Keratinocyte (primary cell): Measurements from ENCODE around the gene ERCC1. TPM values are rescaled to one million over a fixed set of nuclear protein-coding genes. Genes with fewer than 3 reads are reported as not detected.

Experiments used
- DNase-seq: peaks from one replicate; pipeline ENCODE4 v3.0.0-alpha.2; 2011; ENCODE audit warnings: low read depth, missing footprints, low spot score
- FAIRE-seq: peaks from 2 replicates; lab custom pipeline; 2011; peaks lifted over from hg19 to GRCh38; lab: Jason Lieb, UNC
- H2AFZ ChIP-seq: 2 replicates; pipeline ENCODE4 v1.6.0; 2012; ENCODE audit warnings: low read length, control low read depth, inconsistent platforms; ENCODE audit not compliant: control insufficient read depth
- H3K27ac ChIP-seq: 2 replicates; pipeline ENCODE4 v1.5.1; 2011; ENCODE audit warnings: low read length; ENCODE audit not compliant: control insufficient read depth, insufficient read depth
- H3K27me3 ChIP-seq: 3 replicates; pipeline ENCODE4 v1.6.0; 2011; ENCODE audit warnings: low read length; ENCODE audit not compliant: control insufficient read depth, insufficient read depth; ENCODE audit errors: extremely low read depth
- H3K36me3 ChIP-seq, 2 experiments: 2 replicates in 1 of 2; 3 replicates in 1 of 2; pipeline ENCODE4 v1.5.1; 2011; ENCODE audit warnings: low read length in 2 of 2, mild to moderate bottlenecking in 1 of 2; ENCODE audit not compliant: control insufficient read depth in 2 of 2, insufficient read depth in 2 of 2; ENCODE audit errors: extremely low read depth in 1 of 2
- H3K4me1 ChIP-seq: 3 replicates; pipeline ENCODE4 v1.5.1; 2011; ENCODE audit warnings: low read length; ENCODE audit not compliant: control insufficient read depth, insufficient read depth; ENCODE audit errors: extremely low read depth
- H3K4me2 ChIP-seq: 3 replicates; pipeline ENCODE4 v1.6.0; 2011; ENCODE audit warnings: low read depth, low read length; ENCODE audit not compliant: control insufficient read depth, insufficient read depth; ENCODE audit errors: extremely low read depth
- H3K4me3 ChIP-seq, 3 experiments: fragments of 200-600 bp in 1 of 3; sonication (generic) in 1 of 3; 2 replicates in 2 of 3; 3 replicates in 1 of 3; pipeline ENCODE4 v1.5.1; 2011 to 2016; ENCODE audit warnings: low read length in 3 of 3, mild to moderate bottlenecking in 3 of 3, control low read depth in 2 of 3, inconsistent platforms in 1 of 3, low read depth in 1 of 3, mixed read lengths in 1 of 3, mixed run types in 1 of 3, moderate library complexity in 1 of 3; ENCODE audit not compliant: control insufficient read depth in 2 of 3, insufficient read depth in 2 of 3; ENCODE audit errors: extremely low read depth in 1 of 3
- H3K79me2 ChIP-seq: 2 replicates; pipeline ENCODE4 v1.6.0; 2012; ENCODE audit warnings: low read length; ENCODE audit not compliant: control insufficient read depth, insufficient read depth
- H3K9ac ChIP-seq: 3 replicates; pipeline ENCODE4 v1.6.0; 2011; ENCODE audit warnings: low read length; ENCODE audit not compliant: control insufficient read depth, insufficient read depth; ENCODE audit errors: extremely low read depth
- H3K9me1 ChIP-seq: 3 replicates; pipeline ENCODE4 v1.6.0; 2011; ENCODE audit warnings: low read length; ENCODE audit not compliant: control insufficient read depth, insufficient read depth; ENCODE audit errors: extremely low read depth
- H3K9me3 ChIP-seq: 2 replicates; pipeline ENCODE4 v1.5.1; 2012; ENCODE audit warnings: low read depth, low read length; ENCODE audit not compliant: control insufficient read depth
- H4K20me1 ChIP-seq: 3 replicates; pipeline ENCODE4 v1.6.0; 2011; ENCODE audit warnings: low read length; ENCODE audit not compliant: control insufficient read depth, insufficient read depth; ENCODE audit errors: extremely low read depth
- CTCF ChIP-seq, 3 experiments: IDR thresholded peaks in 1 of 3; conservative IDR thresholded peaks in 1 of 3; optimal IDR thresholded peaks in 1 of 3; 2 replicates in 2 of 3; 3 replicates in 1 of 3; pipeline versions ENCODE3 to v1.5.1; 2011; ENCODE audit warnings: low read length in 3 of 3, mild to moderate bottlenecking in 3 of 3, moderate library complexity in 2 of 3, control low read depth in 1 of 3, inconsistent platforms in 1 of 3; ENCODE audit not compliant: insufficient read depth in 2 of 3; ENCODE audit errors: extremely low read depth in 1 of 3
- EZH2 ChIP-seq: IDR thresholded peaks from one replicate; pipeline ENCODE4 v1.6.1; 2012; ENCODE audit warnings: inconsistent platforms, mild to moderate bottlenecking, low read length, moderate library complexity
- dilution Hi-C: fragments of 300-500 bp; cut with MboI; formaldehyde crosslinking; loops from one replicate; pipeline ENCODE4 v1.7.0; 2020; ENCODE audit warnings: low sequenced_read_pairs; ENCODE audit not compliant: extremely low pct_ligation_motif_present
- polyA plus RNA-seq, 5 experiments: library from polyadenylated mRNA; depleted of rRNA in 3 of 5; stranded (reverse) in 3 of 5; stranded (forward) in 1 of 5; unstranded in 1 of 5; fragments of >200 nt; gene quantifications; 1 replicate in 1 of 5; 2 replicates in 3 of 5; 3 replicates in 1 of 5; pipeline versions ENCODE4 v1.2.1 to v1.2.3, GENCODE V29; 2011 to 2012; ENCODE audit warnings: missing spikeins in 2 of 5, low read depth in 1 of 5, low replicate concordance in 1 of 5

The ERCC1 gene
- polyA plus RNA-seq, 1 donor (not counting 4 experiments of a cell fraction or from before 2014, with no cell fraction given): 175 TPM

DNA sequence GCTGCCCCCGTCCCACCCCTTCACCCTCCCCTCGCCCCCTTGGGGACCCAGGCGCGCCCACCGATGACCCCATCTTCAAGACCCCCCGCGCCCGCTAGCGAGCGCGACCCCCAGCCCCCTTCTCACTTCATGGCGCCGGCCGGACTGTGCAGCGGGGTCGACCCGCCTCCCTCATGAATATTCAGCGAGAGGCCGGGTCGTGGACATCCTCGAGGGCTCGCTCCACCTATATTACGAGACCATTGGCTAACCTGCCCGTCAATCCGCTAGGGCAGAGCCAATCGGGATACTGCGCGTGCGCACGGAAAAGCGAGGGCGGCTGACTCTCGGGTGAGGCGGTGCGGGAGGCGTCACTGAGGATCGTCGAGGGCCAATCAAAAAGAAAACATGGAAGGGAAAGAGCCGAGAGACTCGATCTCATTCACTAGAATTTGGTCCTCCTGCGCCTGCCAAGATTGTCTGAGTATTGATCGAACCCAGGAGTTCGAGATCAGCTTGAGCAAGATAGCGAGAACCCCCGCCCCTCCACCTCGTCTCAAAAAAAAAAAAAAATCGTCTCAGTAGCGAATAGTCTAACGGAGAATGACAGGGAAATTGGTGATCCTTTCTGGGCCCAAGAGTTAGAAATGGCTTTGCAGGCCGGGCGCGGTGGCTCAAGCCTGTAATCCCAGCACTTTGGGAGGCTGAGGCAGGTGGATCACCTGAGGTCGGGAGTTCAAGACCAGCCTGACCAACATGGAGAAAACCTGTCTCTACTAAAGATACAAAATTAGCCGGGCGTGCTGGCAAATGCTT, 53.1 kb downstream of the ERCC1 start, which contains the start of gene ERCC2:
Gene ERCC2, minus strand, starts transcription at position 164 of the 795 bp plus-strand sequence. Its CDS starts 33 bp downstream, at position 131.
- TF ChIP-seq CTCF (optimal IDR thresholded peaks at IDR 0.05 in 1 of 3, IDR thresholded peaks at IDR 0.05 in 1 of 3, conservative IDR thresholded peaks at IDR 0.05 in 1 of 3; ENCODE audit: extremely low read depth in 1 of 3, insufficient read depth in 2 of 3, low read length in 3 of 3) (no peak), EZH2 (no peak)
- Histone ChIP-seq H2AFZ (peak within 1 kb of the TSS; percentile 87), H3K4me3 (peak within 1 kb of the TSS; percentile 78 to 87 (median 85)), H4K20me1 (no peaks in the 10 kb centered on the region), H3K4me2 (peak within 1 kb of the TSS; percentile 85), H3K36me3 (peaks cover 4 to 10% of the 10 kb centered on the region in 2 experiments), H3K27me3 (no peaks in the 10 kb centered on the region), H3K4me1 (peaks cover 15% of the 10 kb centered on the region), H3K9ac (peak within 1 kb of the TSS; percentile 80), H3K9me3 (no peaks in the 10 kb centered on the region), H3K79me2 (peaks cover 14% of the 10 kb centered on the region), H3K27ac (peak within 1 kb of the TSS; percentile 78), H3K9me1 (no peaks in the 10 kb centered on the region)
- peak; percentile 71 for DNase-seq
- peak; percentile 76 for FAIRE-seq
- dilution Hi-C loops: no loop called here

- H2AFZ ChIP-seq: no peak overlapping the region
- DNase-seq: no peak
- H3K9ac ChIP-seq: no peak overlapping the region
- H3K9me3 ChIP-seq: no peaks in the 10 kb centered on the region
- FAIRE-seq: no peak
- dilution Hi-C loops: no loop called here
- no peaks in the 10 kb centered on the region for H3K9me1 ChIP-seq
- peak overlapping the region; percentile 85 for H3K4me2 ChIP-seq
- H3K27me3 ChIP-seq: no peaks in the 10 kb centered on the region
- no peak overlapping the region for H3K27ac ChIP-seq
- H3K79me2 ChIP-seq: peaks cover 14% of the 10 kb centered on the region
- TF ChIP-seq CTCF (optimal IDR thresholded peaks at IDR 0.05 in 1 of 3, IDR thresholded peaks at IDR 0.05 in 1 of 3, conservative IDR thresholded peaks at IDR 0.05 in 1 of 3; ENCODE audit: extremely low read depth in 1 of 3, insufficient read depth in 2 of 3, low read length in 3 of 3): no peak
- TF ChIP-seq EZH2: no peak
- H3K4me1 ChIP-seq: peaks cover 15% of the 10 kb centered on the region
- H4K20me1 ChIP-seq: no peaks in the 10 kb centered on the region
- H3K36me3 ChIP-seq: peaks cover 9 to 14% of the 10 kb centered on the region in 2 experiments
- H3K4me3 ChIP-seq: peak overlapping the region in 1 of 3 experiments; percentile 27
Observed at GRCh38 chr19:45368737-45369340, 54.9 kb downstream of the ERCC1 start.
